Skeletal muscle satellite cell (primary cell): ENCODE measurements around the gene VWA1.
"Not testable (repeated sequence)": the region's sequence is repeated elsewhere in the genome, so short reads cannot be mapped to it uniquely, and the experiment has no call there.

ENCODE experiments used
- H3K27me3 ChIP-seq: 2 replicates; pipeline ENCODE4 v1.7.0; 2013; ENCODE audit warnings: low read length; ENCODE audit not compliant: control insufficient read depth, insufficient read depth
- H3K36me3 ChIP-seq: 2 replicates; pipeline ENCODE4 v1.7.0; 2013; ENCODE audit warnings: mild to moderate bottlenecking, control low read depth, low read length; ENCODE audit not compliant: insufficient read depth
- H3K4me1 ChIP-seq: 2 replicates; pipeline ENCODE4 v1.7.0; 2013; ENCODE audit warnings: low read length; ENCODE audit not compliant: control insufficient read depth, insufficient read depth
- H3K4me2 ChIP-seq: 2 replicates; pipeline ENCODE4 v1.7.0; 2013; ENCODE audit warnings: mild to moderate bottlenecking, low read length
- H3K4me3 ChIP-seq: 2 replicates; pipeline ENCODE4 v1.7.0; 2013; ENCODE audit warnings: low read length
- H3K9ac ChIP-seq: 2 replicates; pipeline ENCODE4 v1.7.0; 2013; ENCODE audit warnings: mild to moderate bottlenecking, low read depth, low read length, moderate library complexity
- H3K9me3 ChIP-seq: replicated peaks from 2 replicates; pipeline ENCODE4 v1.7.0; 2013; ENCODE audit warnings: mild to moderate bottlenecking, control low read depth, low read length

The VWA1 gene

DNA sequence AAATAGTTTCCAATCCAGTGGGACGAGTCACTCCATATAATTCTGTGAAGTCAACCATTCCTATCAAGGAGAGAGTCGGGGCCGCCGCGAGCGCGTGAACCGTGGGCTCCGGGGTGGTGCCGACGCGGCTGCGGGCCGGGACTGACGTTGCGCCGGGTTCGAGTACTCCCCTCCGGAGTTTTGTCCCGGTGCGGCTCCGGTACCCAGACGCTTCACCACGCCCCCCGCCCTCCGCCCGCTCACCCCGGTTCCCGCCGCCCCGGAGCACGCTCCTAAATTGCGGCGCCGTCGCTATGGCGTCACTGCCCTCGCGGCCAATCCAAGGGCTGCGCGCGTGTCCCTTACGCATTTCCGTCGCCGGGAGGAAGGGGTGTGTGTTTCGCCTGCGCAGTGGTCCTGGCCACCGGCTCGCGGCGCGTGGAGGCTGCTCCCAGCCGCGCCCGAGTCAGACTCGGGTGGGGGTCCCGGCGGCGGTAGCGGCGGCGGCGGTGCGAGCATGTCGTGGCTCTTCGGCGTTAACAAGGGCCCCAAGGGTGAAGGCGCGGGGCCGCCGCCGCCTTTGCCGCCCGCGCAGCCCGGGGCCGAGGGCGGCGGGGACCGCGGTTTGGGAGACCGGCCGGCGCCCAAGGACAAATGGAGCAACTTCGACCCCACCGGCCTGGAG lies 36.0 kb downstream of the VWA1 start, which contains the start of gene ATAD3B:
TSS of gene ATAD3B (plus strand) at position 377 of the 664 bp plus-strand sequence. CDS start at position 497, 120 bp downstream.
- Histone ChIP-seq H3K9me3 (no peaks in the 10 kb centered on the region), H3K4me2 (peak within 1 kb of the TSS; percentile 92), H3K27me3 (no peaks in the 10 kb centered on the region), H3K4me1 (peaks cover 6% of the 10 kb centered on the region), H3K4me3 (peak within 1 kb of the TSS; percentile 89), H3K36me3 (no peaks in the 10 kb centered on the region), H3K9ac (peak within 1 kb of the TSS; percentile 85)

DNA sequence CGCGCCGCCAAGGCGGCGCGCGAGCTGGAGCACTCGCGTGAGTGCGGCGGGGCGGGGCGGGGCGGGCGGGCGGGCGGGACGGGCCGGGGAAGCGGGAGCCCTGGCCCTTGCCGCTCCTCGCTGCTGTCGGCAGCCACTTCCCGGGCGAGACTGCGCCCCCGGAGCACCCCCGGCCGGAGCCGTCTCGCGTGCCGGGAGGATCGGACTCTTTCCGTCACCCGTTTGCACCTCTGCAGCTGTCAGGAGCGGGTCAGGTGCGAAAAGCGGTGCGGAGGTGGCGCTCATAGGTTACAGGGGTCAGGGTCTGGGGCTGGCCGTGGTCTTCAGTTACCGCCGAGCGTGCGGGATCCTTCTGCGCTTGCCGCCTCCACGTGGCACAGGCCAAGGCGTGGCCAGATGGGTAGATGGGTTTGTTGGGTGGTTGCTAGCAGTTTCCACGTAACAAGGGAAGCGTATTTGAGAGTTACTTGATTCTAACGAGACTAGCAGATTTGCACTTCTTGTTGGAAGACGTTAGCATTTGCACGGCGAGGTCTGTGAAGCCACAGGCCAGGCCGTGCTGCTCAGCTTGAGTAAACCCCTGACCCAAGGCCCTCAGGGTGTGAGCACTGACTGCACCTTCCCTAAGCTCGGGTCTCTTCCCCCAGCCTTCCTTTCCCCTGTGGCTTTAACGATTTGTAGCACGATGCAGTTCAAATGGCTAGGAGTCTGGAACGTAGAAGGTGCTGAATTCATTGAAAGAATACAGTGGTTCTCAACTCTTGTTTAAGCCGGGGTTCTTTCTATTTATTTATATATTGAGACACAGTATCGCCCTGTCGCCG lies 36.8 kb downstream of the VWA1 start:
- not testable (repeated sequence) for H3K27me3 ChIP-seq, H3K9me3 ChIP-seq, H3K36me3 ChIP-seq, H3K4me1 ChIP-seq
- Histone ChIP-seq H3K4me3 (peak overlapping the region; percentile 89), H3K4me2 (peak overlapping the region; percentile 92), H3K9ac (peak overlapping the region; percentile 79)

DNA sequence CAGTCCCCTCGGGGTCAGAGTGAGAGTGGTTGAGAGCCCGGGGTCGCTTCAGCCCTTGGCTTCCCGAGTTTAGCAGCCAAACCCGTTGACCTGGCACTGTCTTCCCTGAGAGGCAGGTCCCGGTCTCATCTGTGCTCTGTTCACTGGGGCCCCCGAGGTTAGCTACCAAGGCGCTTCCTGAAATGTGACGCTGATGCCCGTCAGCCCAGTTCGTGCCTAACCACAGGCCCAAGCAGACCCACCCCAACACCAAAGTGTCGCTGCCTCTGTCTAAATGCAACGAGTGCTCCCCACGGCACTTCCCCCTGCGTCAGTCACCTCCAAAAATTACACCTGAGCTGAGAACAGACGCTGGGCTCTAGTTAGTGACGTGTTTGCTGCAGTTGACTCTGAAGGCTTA lies 40.5 kb downstream of the VWA1 start:
- H3K9me3 ChIP-seq, H3K4me3 ChIP-seq, H3K27me3 ChIP-seq, H3K4me1 ChIP-seq, H3K9ac ChIP-seq, H3K4me2 ChIP-seq: not testable (repeated sequence)
- peaks cover 31% of the 10 kb centered on the region for H3K36me3 ChIP-seq

DNA sequence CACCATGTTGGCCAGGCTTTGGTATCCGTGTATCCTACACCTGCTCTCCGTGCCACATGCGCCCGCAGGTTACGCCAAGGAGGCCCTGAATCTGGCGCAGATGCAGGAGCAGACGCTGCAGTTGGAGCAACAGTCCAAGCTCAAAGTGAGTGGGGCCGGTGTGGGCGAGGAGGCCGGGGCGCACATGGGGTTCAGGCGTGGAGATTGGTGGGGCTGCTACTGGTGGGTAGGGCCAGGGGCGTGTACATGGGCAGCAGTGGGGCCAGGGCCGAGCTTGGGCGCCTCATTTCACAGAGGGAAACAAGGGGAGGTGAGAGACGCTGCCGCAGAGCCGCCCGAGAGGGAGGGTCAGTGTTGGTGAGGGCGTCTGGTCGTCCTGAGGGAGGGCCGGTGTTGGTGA lies 41.7 kb downstream of the VWA1 start:
- no peaks in the 10 kb centered on the region for H3K4me1 ChIP-seq
- H3K9me3 ChIP-seq = no peaks in the 10 kb centered on the region
- H3K9ac ChIP-seq = no peak overlapping the region
- H3K4me2 ChIP-seq = no peak overlapping the region
- no peak overlapping the region for H3K4me3 ChIP-seq
- no peaks in the 10 kb centered on the region for H3K27me3 ChIP-seq
- peaks cover 31% of the 10 kb centered on the region for H3K36me3 ChIP-seq

DNA sequence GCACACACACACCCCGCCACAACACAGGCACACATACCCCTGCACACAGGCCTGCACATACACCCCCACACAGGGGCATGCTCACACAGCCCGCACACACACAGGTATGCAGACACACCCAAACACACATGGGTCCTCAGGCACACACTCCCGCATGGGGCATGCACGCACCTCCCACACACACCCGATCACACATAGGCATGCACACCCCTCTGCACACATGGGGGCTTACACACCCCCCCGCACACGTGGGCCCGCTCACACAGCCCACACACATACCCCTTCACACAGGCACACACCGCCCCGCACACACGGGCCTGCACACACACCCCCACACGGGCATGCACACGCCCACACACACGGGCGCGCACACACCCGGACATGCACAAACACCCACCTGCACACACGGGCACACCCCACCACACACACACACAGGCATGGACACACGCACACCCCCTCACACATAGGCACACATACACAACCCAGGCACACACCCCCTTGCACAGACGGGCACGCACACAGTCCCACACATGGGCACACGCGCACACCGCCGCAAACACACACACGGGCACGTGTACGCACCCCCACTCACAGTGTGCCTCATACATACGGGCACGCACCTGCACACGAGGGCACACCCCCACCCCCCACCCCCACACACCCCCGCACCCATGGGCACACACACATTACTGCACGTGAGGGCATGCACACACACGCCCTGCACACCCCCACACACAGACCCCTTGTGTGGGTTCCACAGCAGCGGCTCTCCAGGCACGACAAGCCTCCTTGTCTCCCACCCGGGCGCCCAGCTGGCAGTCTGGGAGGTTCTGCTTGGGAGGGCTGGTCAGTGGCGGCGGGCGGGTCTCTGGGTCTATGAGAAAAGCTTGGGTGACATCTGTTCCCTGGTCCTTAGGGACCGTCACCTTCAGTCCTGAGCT lies 44.3 kb downstream of the VWA1 start:
- H3K36me3 ChIP-seq = peaks cover 54% of the 10 kb centered on the region
- no peaks in the 10 kb centered on the region for H3K4me1 ChIP-seq
- H3K4me3 ChIP-seq = no peak overlapping the region
- no peak overlapping the region for H3K9ac ChIP-seq
- no peak overlapping the region for H3K4me2 ChIP-seq
- no peaks in the 10 kb centered on the region for H3K9me3 ChIP-seq
- no peaks in the 10 kb centered on the region for H3K27me3 ChIP-seq

DNA sequence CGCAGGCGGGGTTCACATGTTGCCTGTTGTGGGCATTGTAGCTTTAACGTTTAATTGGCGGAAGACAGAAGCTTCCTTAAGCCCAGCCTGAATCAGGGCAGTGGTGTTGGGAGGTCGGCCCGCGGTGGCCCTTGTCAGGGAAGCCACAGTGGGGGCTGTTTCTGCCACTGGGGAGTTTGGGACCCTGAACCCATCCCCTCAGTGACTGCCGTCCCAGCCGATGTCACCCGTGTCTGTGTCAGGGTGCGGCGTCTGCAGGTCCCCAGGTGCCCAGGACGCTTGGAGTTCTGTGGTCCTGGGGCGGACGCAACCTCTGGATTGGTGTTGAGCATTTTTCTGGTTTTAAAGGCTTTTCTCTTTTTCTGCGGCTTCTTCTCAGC lies 45.0 kb downstream of the VWA1 start:
- not testable (repeated sequence) for H3K4me1 ChIP-seq, H3K27me3 ChIP-seq, H3K9ac ChIP-seq, H3K4me2 ChIP-seq, H3K9me3 ChIP-seq, H3K4me3 ChIP-seq
- peaks cover 54% of the 10 kb centered on the region for H3K36me3 ChIP-seq

DNA sequence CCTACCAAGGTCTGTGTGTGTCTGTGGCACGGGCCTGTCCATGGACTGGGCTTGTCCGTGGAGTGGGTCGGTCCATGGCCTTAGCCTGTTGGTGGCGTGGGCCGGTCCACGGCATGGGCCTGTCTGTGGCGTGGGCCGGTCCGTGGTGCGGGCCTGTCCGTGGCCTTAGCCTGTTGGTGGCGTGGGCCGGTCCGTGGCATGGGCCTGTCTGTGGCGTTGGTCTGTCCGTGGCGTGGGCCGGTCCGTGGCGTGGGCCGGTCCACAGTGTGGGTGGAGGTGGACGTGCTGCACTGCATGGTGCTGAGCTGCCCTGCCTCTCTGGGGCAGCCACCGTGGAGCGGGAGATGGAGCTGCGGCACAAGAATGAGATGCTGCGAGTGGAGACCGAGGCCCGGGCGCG lies 46.3 kb downstream of the VWA1 start:
- H3K27me3 ChIP-seq, H3K9ac ChIP-seq, H3K4me2 ChIP-seq, H3K4me3 ChIP-seq, H3K4me1 ChIP-seq, H3K9me3 ChIP-seq: not testable (repeated sequence)
- H3K36me3 ChIP-seq = peaks cover 58% of the 10 kb centered on the region

DNA sequence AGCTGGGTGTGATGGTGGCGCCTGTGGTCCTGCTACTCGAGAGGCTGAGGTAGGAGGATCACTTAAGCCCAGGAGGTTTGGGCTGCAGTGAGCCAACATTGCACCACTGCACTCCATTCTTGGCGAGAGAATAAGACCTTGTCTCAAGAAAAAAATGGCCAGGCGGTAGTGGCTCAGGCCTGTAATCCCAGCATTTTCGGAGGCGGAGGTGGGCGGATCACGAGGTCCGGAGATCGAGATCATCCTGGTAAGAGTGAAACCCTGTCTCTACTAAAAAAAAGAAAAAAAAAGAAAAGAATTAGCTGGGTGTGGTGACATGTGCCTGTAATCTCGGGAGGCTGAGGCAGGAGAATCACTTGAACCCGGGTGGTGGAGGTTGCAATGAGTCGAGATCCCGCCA lies 47.4 kb downstream of the VWA1 start:
- peaks cover 55% of the 10 kb centered on the region for H3K36me3 ChIP-seq

DNA sequence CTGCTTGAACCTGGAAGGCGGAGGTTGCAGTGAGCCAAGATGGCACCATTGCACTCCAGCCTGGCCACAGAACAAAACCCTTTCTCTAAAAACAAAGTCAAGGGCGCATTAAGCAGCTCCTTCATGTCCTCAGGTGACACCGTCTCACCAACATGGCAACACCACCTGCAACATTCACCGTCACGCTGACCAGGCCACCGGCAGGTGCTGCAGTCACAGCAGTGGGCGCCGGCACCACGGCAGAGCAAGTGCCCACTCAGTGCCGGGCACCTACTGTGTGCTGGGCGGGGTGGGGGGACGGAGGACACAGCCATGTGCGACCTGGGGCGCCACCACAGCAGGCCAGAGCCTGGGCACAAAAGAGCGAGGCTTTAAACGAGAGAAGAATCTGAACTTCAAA lies 48.2 kb downstream of the VWA1 start:
- Histone ChIP-seq H3K4me1 (no peaks in the 10 kb centered on the region), H3K9me3 (no peaks in the 10 kb centered on the region), H3K36me3 (peaks cover 57% of the 10 kb centered on the region), H3K9ac (no peak overlapping the region), H3K4me2 (no peak overlapping the region), H3K27me3 (no peaks in the 10 kb centered on the region), H3K4me3 (no peak overlapping the region)

More for the DNA sequence above, 47.4 kb downstream of the VWA1 start:
- no peaks in the 10 kb centered on the region for H3K27me3 ChIP-seq
- no peak overlapping the region for H3K4me2 ChIP-seq
- no peaks in the 10 kb centered on the region for H3K4me1 ChIP-seq
- no peaks in the 10 kb centered on the region for H3K9me3 ChIP-seq
- no peak overlapping the region for H3K9ac ChIP-seq
- H3K4me3 ChIP-seq = no peak overlapping the region

DNA sequence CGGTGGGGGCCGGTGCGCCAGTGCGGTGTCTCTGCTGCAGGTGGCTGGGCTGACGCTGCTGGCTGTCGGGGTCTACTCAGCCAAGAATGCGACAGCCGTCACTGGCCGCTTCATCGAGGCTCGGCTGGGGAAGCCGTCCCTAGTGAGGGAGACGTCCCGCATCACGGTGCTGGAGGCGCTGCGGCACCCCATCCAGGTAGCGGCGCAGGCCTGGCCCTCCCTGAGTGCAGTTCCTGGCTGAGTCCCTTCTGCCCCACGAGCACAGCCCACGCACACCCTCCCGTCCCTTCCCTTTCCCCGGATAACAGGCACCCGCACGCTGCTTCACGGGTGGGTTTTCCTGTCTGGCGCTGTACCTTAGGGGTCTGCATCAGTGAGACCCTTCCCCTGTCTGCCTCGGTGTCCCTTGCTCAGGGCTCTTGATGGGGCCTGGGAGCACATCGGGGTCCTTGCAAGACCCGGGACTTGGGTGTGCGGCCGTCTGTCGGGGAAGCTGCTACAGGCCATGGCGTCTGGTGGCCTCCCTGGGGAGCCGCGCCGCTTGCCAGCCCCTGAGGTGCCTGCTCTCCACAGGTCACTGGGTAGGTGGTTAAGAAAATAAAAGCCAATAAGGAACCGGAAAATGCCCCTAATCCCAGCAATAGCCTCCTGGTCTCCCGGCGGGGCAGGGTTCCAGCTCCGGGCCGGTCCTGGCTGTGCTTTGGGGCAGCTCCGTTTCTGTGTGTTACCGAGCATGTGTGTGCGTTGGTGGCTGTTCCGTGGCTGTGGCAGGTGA lies 49.7 kb downstream of the VWA1 start:
- H3K9ac ChIP-seq, H3K4me2 ChIP-seq, H3K27me3 ChIP-seq, H3K4me3 ChIP-seq, H3K9me3 ChIP-seq, H3K4me1 ChIP-seq: not testable (repeated sequence)
- H3K36me3 ChIP-seq = peaks cover 57% of the 10 kb centered on the region
